ENCODE data around the gene CHST11. TPM values are rescaled to one million over a fixed set of nuclear protein-coding genes. Genes with fewer than 3 reads are reported as not detected.

Gene CHST11
- total RNA-seq, 4 donors from 2014 or later = 20.8 to 56.7 (median 26.5) TPM

GRCh38 chr12:104462325-104462724 is 5.6 kb downstream of the CHST11 start:
- Histone ChIP-seq H3K4me3 (no peak overlapping the region), H3K36me3 (no peaks in the 10 kb centered on the region), H3K27me3 (no peaks in the 10 kb centered on the region), H3K27ac (peak overlapping the region in 1 of 4 donors; percentile 45), H3K9me3 (no peaks in the 10 kb centered on the region), H3K4me1 (peaks cover 0 to 33% (median 15%) of the 10 kb centered on the region in 4 donors)
- DNase-seq (ENCODE audit: low spot score in 2 of 2) = no peak
- TF ChIP-seq EP300 (IDR thresholded peaks at IDR 0.05) (no peak), CTCF (IDR thresholded peaks at IDR 0.05) (no peak), POLR2A (IDR thresholded peaks at IDR 0.05) (no peak)
- WGBS, 2 donors = 74 to 88% methylated on average over 1 of the region's 1 CpG

GRCh38 chr12:104462931-104463339 is 6.2 kb downstream of the CHST11 start:
- H3K27ac ChIP-seq = peak overlapping the region in 3 of 4 donors; percentile 17 to 45 (median 37)
- no peak for TF ChIP-seq POLR2A (IDR thresholded peaks at IDR 0.05)
- peak in 1 of 2 donors; percentile 21 for TF ChIP-seq EP300 (IDR thresholded peaks at IDR 0.05)
- no peaks in the 10 kb centered on the region for H3K36me3 ChIP-seq
- DNase-seq (ENCODE audit: low spot score in 2 of 2) = no peak
- no peaks in the 10 kb centered on the region for H3K9me3 ChIP-seq
- no peak overlapping the region for H3K4me3 ChIP-seq
- H3K27me3 ChIP-seq = no peaks in the 10 kb centered on the region
- WGBS, 2 donors = 75 to 77% methylated on average over 1 of the region's 1 CpG
- peaks cover 0 to 31% (median 15%) of the 10 kb centered on the region in 4 donors for H3K4me1 ChIP-seq

GRCh38 chr12:104463368-104463767 is 6.6 kb downstream of the CHST11 start:
- peak overlapping the region in 3 of 4 donors; percentile 17 to 45 (median 37) for H3K27ac ChIP-seq
- TF ChIP-seq EP300 (IDR thresholded peaks at IDR 0.05) = no peak
- no peak for TF ChIP-seq POLR2A (IDR thresholded peaks at IDR 0.05)
- TF ChIP-seq CTCF (IDR thresholded peaks at IDR 0.05) = no peak
- H3K9me3 ChIP-seq = no peaks in the 10 kb centered on the region
- H3K4me1 ChIP-seq = peaks cover 0 to 31% (median 14%) of the 10 kb centered on the region in 4 donors
- 83% methylated on average over 1 of the region's 1 CpG for WGBS, 2 donors
- no peaks in the 10 kb centered on the region for H3K36me3 ChIP-seq
- no peak overlapping the region for H3K4me3 ChIP-seq
- DNase-seq (ENCODE audit: low spot score in 2 of 2) = no peak
- H3K27me3 ChIP-seq = no peaks in the 10 kb centered on the region

GRCh38 chr12:104464899-104465298 is 8.2 kb downstream of the CHST11 start:
- Histone ChIP-seq H3K27ac (no peak overlapping the region), H3K9me3 (no peaks in the 10 kb centered on the region), H3K36me3 (no peaks in the 10 kb centered on the region), H3K4me1 (peaks cover 0 to 28% (median 8%) of the 10 kb centered on the region in 4 donors), H3K27me3 (no peaks in the 10 kb centered on the region), H3K4me3 (no peak overlapping the region)
- WGBS, 2 donors = 75 to 87% methylated on average over 3 of the region's 3 CpGs
- TF ChIP-seq CTCF (IDR thresholded peaks at IDR 0.05) (no peak), EP300 (IDR thresholded peaks at IDR 0.05) (no peak), POLR2A (IDR thresholded peaks at IDR 0.05) (no peak)
- no peak for DNase-seq (ENCODE audit: low spot score in 2 of 2)

- H3K27me3 ChIP-seq = no peaks in the 10 kb centered on the region
- peaks cover 0 to 28% (median 6%) of the 10 kb centered on the region in 4 donors for H3K4me1 ChIP-seq
- no peaks in the 10 kb centered on the region for H3K36me3 ChIP-seq
- H3K4me3 ChIP-seq = no peak overlapping the region
- no peaks in the 10 kb centered on the region for H3K9me3 ChIP-seq
- no peak overlapping the region for H3K27ac ChIP-seq
- 76 to 81% methylated on average over 2 of the region's 2 CpGs for WGBS, 2 donors
- TF ChIP-seq CTCF (IDR thresholded peaks at IDR 0.05) = no peak
- DNase-seq (ENCODE audit: low spot score in 2 of 2) = no peak
Measured at GRCh38 chr12:104466709-104467345, 10.1 kb downstream of the CHST11 start.
